ENCODE measurements around the gene CEP192. TPM values are rescaled to one million over a fixed set of nuclear protein-coding genes. Genes with fewer than 3 reads are reported as not detected.
A peak's percentile ranks its signal among the peaks of the same experiment; 100 is the strongest.

The CEP192 gene
- total RNA-seq, 2 donors from 2014 or later = 23.7 to 24.0 TPM

DNA sequence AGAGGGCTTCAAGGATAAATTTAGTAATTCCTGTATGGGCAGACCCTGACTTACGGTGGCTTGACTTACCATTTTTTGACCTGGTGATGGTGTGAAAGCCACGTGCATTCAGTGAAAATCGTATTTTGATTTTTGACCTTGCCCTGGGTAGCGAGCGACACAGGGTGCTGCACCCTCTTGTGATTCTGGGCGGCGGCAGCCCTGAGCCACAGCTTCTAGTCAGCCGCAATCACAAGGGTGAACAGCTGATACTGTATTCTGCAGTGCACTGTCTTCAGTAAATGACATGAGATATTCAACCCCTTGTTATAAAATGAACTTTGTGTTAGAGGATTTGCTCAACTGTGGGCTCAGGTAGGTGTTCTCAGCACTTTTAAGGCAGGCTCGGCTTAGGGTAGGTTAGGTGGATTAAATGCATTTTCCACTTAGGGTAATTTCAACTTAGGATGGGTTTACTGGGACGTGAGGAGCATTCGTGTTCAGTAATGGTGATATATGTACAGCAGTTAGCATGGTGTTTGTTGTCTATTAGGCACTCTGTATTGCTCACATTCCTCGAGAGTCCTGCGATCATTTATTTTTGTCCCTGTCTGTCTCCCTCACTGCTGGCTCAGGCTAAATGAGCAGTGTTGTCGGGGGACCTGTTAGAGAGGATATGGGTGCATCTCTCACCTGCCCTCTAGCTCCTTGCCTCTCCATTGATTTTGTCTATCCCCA, 109.9 kb downstream of the CEP192 start:
- Histone ChIP-seq H3K4me1 (no peaks in the 10 kb centered on the region), H3K9me3 (no peaks in the 10 kb centered on the region), H3K27ac (no peak overlapping the region), H3K36me3 (peaks cover 70% of the 10 kb centered on the region), H3K27me3 (no peaks in the 10 kb centered on the region), H3K4me3 (no peak overlapping the region)
- TF ChIP-seq CTCF (IDR thresholded peaks at IDR 0.05) = no peak
- no peak for DNase-seq (ENCODE audit: low spot score)

DNA sequence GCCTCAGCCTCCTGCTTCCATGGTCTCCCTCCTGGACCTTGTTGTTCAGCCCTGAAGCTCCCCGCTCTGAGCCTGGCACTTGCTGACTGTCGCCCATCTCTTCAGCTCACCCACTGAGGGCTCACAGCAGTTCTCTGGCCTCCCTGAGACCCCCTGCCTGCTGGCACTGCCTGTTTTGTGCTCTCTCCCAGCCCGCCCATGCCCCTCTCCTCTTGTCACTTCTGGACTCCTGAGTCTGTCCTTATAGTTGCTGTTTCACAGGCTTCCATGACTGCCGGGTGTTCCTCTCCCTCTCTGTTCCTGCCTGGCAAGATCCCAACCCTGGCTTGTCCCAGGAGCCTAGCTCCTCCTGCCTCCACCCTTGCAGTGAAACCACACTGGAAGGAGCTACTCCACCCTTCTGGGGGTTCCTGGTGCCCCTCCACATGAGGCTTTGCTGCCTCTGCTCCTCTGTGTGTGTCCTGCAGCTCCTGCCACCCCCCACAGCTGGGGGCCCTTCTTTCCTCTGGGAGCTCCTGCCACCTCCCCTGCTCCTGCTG, 110.6 kb downstream of the CEP192 start:
- Histone ChIP-seq H3K4me1 (no peaks in the 10 kb centered on the region), H3K4me3 (no peak overlapping the region), H3K36me3 (peaks cover 70% of the 10 kb centered on the region), H3K27ac (no peak overlapping the region), H3K27me3 (no peaks in the 10 kb centered on the region), H3K9me3 (no peaks in the 10 kb centered on the region)
- no peak for TF ChIP-seq CTCF (IDR thresholded peaks at IDR 0.05)
- no peak for DNase-seq (ENCODE audit: low spot score)

DNA sequence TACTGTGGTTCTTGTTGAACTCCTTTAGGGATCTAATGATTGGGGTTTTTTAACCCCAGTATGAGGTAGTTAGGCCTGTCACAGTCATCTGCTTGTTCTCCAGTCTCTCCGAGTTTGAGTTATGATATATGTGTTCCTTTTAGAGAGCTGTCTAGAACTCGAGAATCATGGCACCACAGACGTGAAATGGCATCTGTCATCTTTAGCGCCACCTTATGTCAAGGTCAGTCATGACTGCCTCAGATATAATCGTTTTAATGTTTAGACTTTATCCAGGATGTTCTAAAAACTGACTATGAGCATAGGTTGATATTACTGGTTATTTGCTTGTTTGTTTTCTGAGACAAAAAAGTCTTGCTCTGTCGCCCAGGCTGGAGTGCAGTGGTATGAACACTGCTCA, 112.2 kb downstream of the CEP192 start:
- H3K4me1 ChIP-seq = no peaks in the 10 kb centered on the region
- no peak for DNase-seq (ENCODE audit: low spot score)
- H3K4me3 ChIP-seq = no peak overlapping the region
- no peak overlapping the region for H3K27ac ChIP-seq
- no peaks in the 10 kb centered on the region for H3K27me3 ChIP-seq
- H3K36me3 ChIP-seq = peaks cover 69% of the 10 kb centered on the region
- TF ChIP-seq CTCF (IDR thresholded peaks at IDR 0.05) = peak in 1 of 2 donors; percentile 35
- H3K9me3 ChIP-seq = no peaks in the 10 kb centered on the region

- Histone ChIP-seq H3K9me3 (no peaks in the 10 kb centered on the region), H3K4me3 (no peak overlapping the region), H3K27ac (no peak overlapping the region), H3K27me3 (no peaks in the 10 kb centered on the region), H3K4me1 (no peaks in the 10 kb centered on the region), H3K36me3 (peaks cover 70% of the 10 kb centered on the region)
- no peak for DNase-seq (ENCODE audit: low spot score)
- TF ChIP-seq CTCF (IDR thresholded peaks at IDR 0.05) = no peak
Measured at GRCh38 chr18:13105059-13105458, 113.9 kb downstream of the CEP192 start.

GRCh38 chr18:13107074-13107473, 115.9 kb downstream of the CEP192 start:
- Histone ChIP-seq H3K27me3 (no peaks in the 10 kb centered on the region), H3K9me3 (no peaks in the 10 kb centered on the region), H3K27ac (no peak overlapping the region), H3K4me3 (no peak overlapping the region), H3K36me3 (peaks cover 54% of the 10 kb centered on the region), H3K4me1 (peaks cover 0 to 8% of the 10 kb centered on the region in 2 donors)
- no peak for TF ChIP-seq CTCF (IDR thresholded peaks at IDR 0.05)
- DNase-seq (ENCODE audit: low spot score) = no peak
